ENCODE measurements around the gene VSNL1. TPM values are rescaled to one million over a fixed set of nuclear protein-coding genes. Genes with fewer than 3 reads are reported as not detected.

VSNL1 gene
- total RNA-seq, 1 donor from 2014 or later, result 94.4 TPM

DNA sequence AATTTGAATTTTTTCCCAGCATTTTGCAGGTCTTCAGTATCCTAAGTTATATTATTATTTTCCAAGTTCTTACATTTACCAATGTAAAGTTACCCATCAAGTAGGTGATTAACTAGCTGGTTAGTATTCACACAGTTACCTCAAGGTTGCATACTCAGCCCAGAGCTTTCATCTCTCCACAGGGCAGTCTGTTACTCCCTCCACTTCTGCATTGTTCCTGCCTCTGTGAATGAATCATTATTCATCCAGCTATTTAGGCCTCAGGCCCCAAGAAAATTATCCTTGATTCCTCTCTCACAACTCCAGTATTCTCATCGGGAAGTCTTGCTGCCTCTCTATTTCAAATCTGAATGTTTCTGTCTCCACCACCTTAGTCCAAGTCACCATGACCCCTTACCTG, 121.0 kb downstream of the VSNL1 start:
- Histone ChIP-seq H3F3A (ENCODE audit: low read depth) (no peaks in the 10 kb centered on the region), H3K9ac (no peak overlapping the region), H3K79me2 (ENCODE audit: low read depth) (no peaks in the 10 kb centered on the region), H4K20me1 (ENCODE audit: low read depth) (no peaks in the 10 kb centered on the region), H3K4me1 (no peaks in the 10 kb centered on the region), H3K4me3 (no peak overlapping the region), H3K27ac (no peak overlapping the region), H3K9me3 (ENCODE audit: low read depth) (no peaks in the 10 kb centered on the region), H3K27me3 (no peaks in the 10 kb centered on the region), H3K36me3 (peaks cover 9% of the 10 kb centered on the region), H2AFZ (replicated peaks) (no peak overlapping the region), H3K4me2 (no peak overlapping the region)
- no peaks in the 10 kb centered on the region for H3K9me3 Mint-ChIP-seq
- H3K4me1 Mint-ChIP-seq, result no peaks in the 10 kb centered on the region
- no peaks in the 10 kb centered on the region for H3K27me3 Mint-ChIP-seq (ENCODE audit: insufficient read depth, low read depth)
- no peak for DNase-seq (ENCODE audit: low spot score)
- H3K27ac Mint-ChIP-seq, result no peak overlapping the region
- TF ChIP-seq CTCF (IDR thresholded peaks at IDR 0.05) (no peak), EZH2phosphoT487 (IDR thresholded peaks at IDR 0.05) (no peak), EZH2 (IDR thresholded peaks at IDR 0.05) (no peak)
- peaks cover 17% of the 10 kb centered on the region for H3K36me3 Mint-ChIP-seq
- H3K4me3 Mint-ChIP-seq, result no peak overlapping the region

- Histone ChIP-seq H3K4me1 (no peaks in the 10 kb centered on the region), H3F3A (ENCODE audit: low read depth) (no peaks in the 10 kb centered on the region), H4K20me1 (ENCODE audit: low read depth) (no peaks in the 10 kb centered on the region), H3K36me3 (peaks cover 13% of the 10 kb centered on the region), H3K4me2 (no peak overlapping the region), H3K4me3 (no peak overlapping the region), H2AFZ (replicated peaks) (no peak overlapping the region), H3K9ac (no peak overlapping the region), H3K27ac (no peak overlapping the region), H3K9me3 (ENCODE audit: low read depth) (no peaks in the 10 kb centered on the region), H3K79me2 (ENCODE audit: low read depth) (no peaks in the 10 kb centered on the region), H3K27me3 (no peaks in the 10 kb centered on the region)
- H3K27ac Mint-ChIP-seq, result no peak overlapping the region
- no peak for DNase-seq (ENCODE audit: low spot score)
- H3K4me1 Mint-ChIP-seq, result no peaks in the 10 kb centered on the region
- H3K9me3 Mint-ChIP-seq, result no peaks in the 10 kb centered on the region
- peaks cover 17% of the 10 kb centered on the region for H3K36me3 Mint-ChIP-seq
- no peak overlapping the region for H3K4me3 Mint-ChIP-seq
- TF ChIP-seq CTCF (IDR thresholded peaks at IDR 0.05) (no peak), EZH2phosphoT487 (IDR thresholded peaks at IDR 0.05) (no peak), EZH2 (IDR thresholded peaks at IDR 0.05) (no peak)
- no peaks in the 10 kb centered on the region for H3K27me3 Mint-ChIP-seq (ENCODE audit: insufficient read depth, low read depth)
These were observed 122.2 kb downstream of the VSNL1 start for GRCh38 chr2:17662723-17663122.

- Histone ChIP-seq H3K4me1 (no peaks in the 10 kb centered on the region), H3K4me3 (no peak overlapping the region), H2AFZ (replicated peaks) (no peak overlapping the region), H3F3A (ENCODE audit: low read depth) (no peaks in the 10 kb centered on the region), H3K9me3 (ENCODE audit: low read depth) (no peaks in the 10 kb centered on the region), H3K27ac (no peak overlapping the region), H4K20me1 (ENCODE audit: low read depth) (no peaks in the 10 kb centered on the region), H3K79me2 (ENCODE audit: low read depth) (no peaks in the 10 kb centered on the region), H3K9ac (no peak overlapping the region), H3K36me3 (peaks cover 13% of the 10 kb centered on the region), H3K4me2 (no peak overlapping the region), H3K27me3 (no peaks in the 10 kb centered on the region)
- H3K27me3 Mint-ChIP-seq (ENCODE audit: insufficient read depth, low read depth), result no peaks in the 10 kb centered on the region
- no peak for DNase-seq (ENCODE audit: low spot score)
- TF ChIP-seq CTCF (IDR thresholded peaks at IDR 0.05) (no peak), EZH2phosphoT487 (IDR thresholded peaks at IDR 0.05) (no peak), EZH2 (IDR thresholded peaks at IDR 0.05) (no peak)
- no peak overlapping the region for H3K27ac Mint-ChIP-seq
- no peaks in the 10 kb centered on the region for H3K9me3 Mint-ChIP-seq
- no peaks in the 10 kb centered on the region for H3K4me1 Mint-ChIP-seq
- peaks cover 20% of the 10 kb centered on the region for H3K36me3 Mint-ChIP-seq
- H3K4me3 Mint-ChIP-seq, result no peak overlapping the region
These were observed 124.0 kb downstream of the VSNL1 start for GRCh38 chr2:17664534-17664933.
